SK-N-SH (cell line): ENCODE data around the gene RNF157. TPM values are rescaled to one million over a fixed set of nuclear protein-coding genes. Genes with fewer than 3 reads are reported as not detected.
A peak's percentile ranks its signal among the peaks of the same experiment; 100 is the strongest.

Experiments used
- CTCF ChIA-PET: fragments of 300-600, 350-600 bp; formaldehyde crosslinking; extraction: SDS; loops from one replicate; lab custom pipeline; 2021; lab: Yijun Ruan, JAX
- POLR2A ChIA-PET: fragments of 350-600 bp; sonication (Branson Sonifier 250); formaldehyde crosslinking; extraction: SDS; loops from one replicate; lab custom pipeline; 2020; ENCODE audit warnings: antibody characterized with exemption, inconsistent platforms; lab: Yijun Ruan, JAX
- DNase-seq: peaks from one replicate; pipeline ENCODE4 v3.0.0; 2012
- H2AFZ ChIP-seq: fragments of 200-600 bp; sonication (generic); 2 replicates; pipeline ENCODE4 v1.8.1; 2016; ENCODE audit warnings: antibody characterized with exemption, mild to moderate bottlenecking, low read depth
- H3F3A ChIP-seq: fragments of 200-600 bp; sonication (generic); replicated peaks from 2 replicates; pipeline ENCODE3; 2016; ENCODE audit warnings: antibody characterized with exemption, mild to moderate bottlenecking; ENCODE audit not compliant: insufficient read depth
- H3K27ac ChIP-seq, 2 experiments: fragments of 200-500 bp in 1 of 2; fragments of 200-600 bp in 1 of 2; sonication (Bioruptor generic) in 1 of 2; sonication (generic), shearing (Covaris generic) in 1 of 2; 2 replicates each; pipeline versions ENCODE4 v1.5.1 to v1.6.1; 2014 to 2016; ENCODE audit warnings: low read depth in 2 of 2, inconsistent platforms in 1 of 2, low read length in 1 of 2, mild to moderate bottlenecking in 1 of 2, mixed read lengths in 1 of 2
- H3K27me3 ChIP-seq: fragments of 200-600 bp; sonication (generic), shearing (Covaris generic); 2 replicates; pipeline ENCODE4 v1.6.1; 2016; ENCODE audit warnings: mixed run types; ENCODE audit not compliant: insufficient read depth
- H3K36me3 ChIP-seq, 2 experiments: fragments of 200-500 bp in 1 of 2; fragments of 200-600 bp in 1 of 2; sonication (Bioruptor generic) in 1 of 2; sonication (generic) in 1 of 2; replicated peaks in 1 of 2; 2 replicates each; pipeline versions ENCODE3 to v1.5.1; 2014 to 2016; ENCODE audit warnings: low read length in 1 of 2, mild to moderate bottlenecking in 1 of 2; ENCODE audit not compliant: insufficient read depth in 2 of 2, control insufficient read depth in 1 of 2
- H3K4me1 ChIP-seq, 2 experiments: fragments of 200-500 bp in 1 of 2; fragments of 200-600 bp in 1 of 2; sonication (Bioruptor generic) in 1 of 2; sonication (generic), shearing (Covaris generic) in 1 of 2; 2 replicates each; pipeline versions ENCODE4 v1.5.1 to v1.6.1; 2014 to 2016; ENCODE audit warnings: low read depth in 1 of 2, low read length in 1 of 2, mixed run types in 1 of 2; ENCODE audit not compliant: insufficient read depth in 2 of 2, control insufficient read depth in 1 of 2
- H3K4me2 ChIP-seq: fragments of 200-600 bp; sonication (generic), shearing (Covaris generic); 2 replicates; pipeline ENCODE4 v1.6.1; 2017; ENCODE audit warnings: mixed run types
- H3K4me3 ChIP-seq, 2 experiments: fragments of 200-500 bp in 1 of 2; fragments of 200-600 bp in 1 of 2; sonication (Bioruptor generic) in 1 of 2; sonication (generic), shearing (Covaris generic) in 1 of 2; 2 replicates each; pipeline versions ENCODE4 v1.5.1 to v1.8.1; 2014 to 2016; ENCODE audit warnings: low read depth in 2 of 2, inconsistent platforms in 1 of 2, low read length in 1 of 2, mild to moderate bottlenecking in 1 of 2, mixed read lengths in 1 of 2, moderate library complexity in 1 of 2
- H3K79me2 ChIP-seq: fragments of 200-600 bp; sonication (generic); 2 replicates; pipeline ENCODE4 v1.8.1; 2017; ENCODE audit warnings: mild to moderate bottlenecking; ENCODE audit not compliant: insufficient read depth
- H3K9ac ChIP-seq: fragments of 200-600 bp; sonication (generic); 2 replicates; pipeline ENCODE4 v1.6.1; 2017; ENCODE audit warnings: mixed run types
- H3K9me2 ChIP-seq: fragments of 200-600 bp; sonication (generic); 2 replicates; pipeline ENCODE4 v1.6.1; 2017; ENCODE audit warnings: mixed run types
- H3K9me3 ChIP-seq: fragments of 200-600 bp; sonication (generic); 2 replicates; pipeline ENCODE4 v1.6.1; 2017; ENCODE audit warnings: mixed run types, mild to moderate bottlenecking, moderate library complexity
- H4K20me1 ChIP-seq: fragments of 200-600 bp; sonication (generic); 2 replicates; pipeline ENCODE4 v1.6.1; 2017; ENCODE audit warnings: mild to moderate bottlenecking, mixed run types; ENCODE audit not compliant: insufficient read depth
- CHD2 ChIP-seq: fragments of 150-350 bp; IDR thresholded peaks from 2 replicates; pipeline ENCODE4 v1.6.1; 2018; ENCODE audit warnings: low read length; ENCODE audit not compliant: partially characterized antibody
- ELF1 ChIP-seq: IDR thresholded peaks from 2 replicates; pipeline ENCODE4 v1.4.0; 2012
- EZH2phosphoT487 ChIP-seq: fragments of 200-600 bp; sonication (generic); IDR thresholded peaks from 2 replicates; pipeline ENCODE4 v1.6.1; 2017; ENCODE audit warnings: low read depth, mixed run types, mild to moderate bottlenecking, antibody characterized with exemption, moderate library complexity, borderline replicate concordance
- JUND ChIP-seq: IDR thresholded peaks from 2 replicates; pipeline ENCODE4 v1.4.0; 2012
- MXI1 ChIP-seq: IDR thresholded peaks from 2 replicates; pipeline ENCODE4 v1.6.1; 2012; ENCODE audit warnings: mild to moderate bottlenecking, low read depth, low read length, improper control_type of control experiment
- NFIC ChIP-seq: IDR thresholded peaks from 2 replicates; pipeline ENCODE4 v1.4.0; 2012; ENCODE audit warnings: borderline replicate concordance
- NRF1 ChIP-seq: IDR thresholded peaks from 2 replicates; pipeline ENCODE4 v1.6.1; 2012; ENCODE audit warnings: low read depth, mild to moderate bottlenecking, low read length
- POLR2AphosphoS5 ChIP-seq: IDR thresholded peaks from 2 replicates; pipeline ENCODE4 v1.6.1; 2012; ENCODE audit warnings: low read depth, low read length
- RCOR1 ChIP-seq: fragments of 150-350 bp; IDR thresholded peaks from 2 replicates; pipeline ENCODE4 v1.6.1; 2017; ENCODE audit warnings: antibody characterized with exemption, low read length
- RFX5 ChIP-seq: IDR thresholded peaks from 2 replicates; pipeline ENCODE4 v1.6.1; 2012; ENCODE audit warnings: mild to moderate bottlenecking, improper control_type of control experiment, low read length
- SMC3 ChIP-seq: IDR thresholded peaks from 2 replicates; pipeline ENCODE4 v1.6.1; 2012; ENCODE audit warnings: low read depth, low read length, improper control_type of control experiment
- TAF1 ChIP-seq: IDR thresholded peaks from 2 replicates; pipeline ENCODE4 v1.6.1; 2012; ENCODE audit warnings: low read depth, mild to moderate bottlenecking, low read length, moderate library complexity, borderline replicate concordance
- TCF12 ChIP-seq: IDR thresholded peaks from 2 replicates; pipeline ENCODE4 v1.4.0; 2012
- TEAD4 ChIP-seq: IDR thresholded peaks from 2 replicates; pipeline ENCODE4 v1.4.0; 2012; ENCODE audit warnings: mild to moderate bottlenecking, borderline replicate concordance; ENCODE audit not compliant: insufficient read depth
- WGBS: methylation state at CpG from one replicate; pipeline ENCODE4 v1.1.6; 2017; ENCODE audit warnings: low lambda C conversion rate; 5-methylcytosine and 5-hydroxymethylcytosine counted together
- polyA plus RNA-seq, 3 experiments: library from polyadenylated mRNA; depleted of rRNA; stranded (reverse); fragments of >200 nt; gene quantifications; 2 replicates each; pipeline ENCODE4 v1.2.3, GENCODE V29; 2012
- TF ChIP-seq, protein P1 (sequence below): fragments of 150-350 bp; IDR thresholded peaks from 2 replicates; pipeline ENCODE4 v1.6.1; 2017; ENCODE audit warnings: antibody characterized with exemption, low read length, low read depth, borderline replicate concordance
- TF ChIP-seq, protein P2 (sequence below): IDR thresholded peaks from 2 replicates; pipeline ENCODE4 v1.4.0; 2012; ENCODE audit warnings: low read depth
- TF ChIP-seq, protein P3 (sequence below): IDR thresholded peaks from 2 replicates; pipeline ENCODE4 v1.4.0; 2012; ENCODE audit warnings: low read depth, borderline replicate concordance
- TF ChIP-seq, protein P4 (sequence below): fragments of 150-350 bp; IDR thresholded peaks from 2 replicates; pipeline ENCODE4 v1.6.1; 2016; ENCODE audit warnings: mild to moderate bottlenecking, low read depth, low read length
- TF ChIP-seq, protein P5 (sequence below): IDR thresholded peaks from 2 replicates; pipeline ENCODE4 v1.6.1; 2012; ENCODE audit warnings: mild to moderate bottlenecking, low read depth, low read length, moderate library complexity

The RNF157 gene
- polyA plus RNA-seq, 1 of the 3 experiments (the other 2 are of a cell fraction), result 5.2 TPM

DNA sequence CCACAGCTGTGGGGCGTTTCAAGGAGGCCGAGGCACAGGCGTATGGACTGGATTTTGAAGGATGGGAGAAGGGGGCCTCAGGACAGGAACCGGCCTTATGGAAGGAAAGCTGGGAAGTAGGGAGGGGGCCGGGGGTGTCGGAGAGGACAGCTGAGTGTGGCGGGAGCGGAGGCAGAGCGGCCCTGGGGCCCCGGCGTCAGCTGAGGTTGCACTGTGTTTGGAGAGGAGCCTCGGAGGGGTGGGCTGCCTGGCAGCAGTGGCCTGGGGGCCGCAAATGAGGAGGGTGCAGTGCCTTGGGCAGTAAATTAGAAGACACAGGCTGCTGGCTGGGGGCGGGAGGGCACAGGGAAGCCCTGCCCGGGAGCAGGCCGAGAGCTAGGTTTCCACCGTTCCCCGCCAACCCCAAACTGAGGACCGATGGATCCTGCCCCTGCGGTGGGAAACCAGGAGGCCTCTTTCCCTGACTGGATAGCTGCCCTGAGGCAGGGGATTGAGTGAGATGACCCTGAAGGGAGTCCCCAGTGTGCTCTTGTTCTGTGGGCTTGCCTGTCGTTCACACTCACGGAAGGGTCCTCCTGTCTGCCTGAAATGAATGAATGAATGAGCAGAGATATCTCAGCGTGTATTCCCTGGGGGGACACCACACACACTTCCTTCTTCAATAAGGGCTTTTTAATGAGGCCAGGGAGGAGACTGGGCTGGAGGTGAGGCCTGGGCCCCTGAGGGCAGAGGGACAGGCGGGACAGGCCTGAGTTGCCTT is 117.7 kb downstream of the RNF157 start:
- no peak overlapping the region for H3K4me3 ChIP-seq
- H4K20me1 ChIP-seq, result no peaks in the 10 kb centered on the region
- WGBS, result 93% methylated on average over 24 of the region's 24 CpGs
- peak; percentile 48 for DNase-seq
- H3K9me2 ChIP-seq, result no peaks in the 10 kb centered on the region
- H3K36me3 ChIP-seq, result no peaks in the 10 kb centered on the region
- H3F3A ChIP-seq, result no peaks in the 10 kb centered on the region
- H3K4me2 ChIP-seq, result no peak overlapping the region
- H3K27ac ChIP-seq, result no peak overlapping the region
- no peaks in the 10 kb centered on the region for H3K27me3 ChIP-seq
- no peaks in the 10 kb centered on the region for H3K79me2 ChIP-seq
- CTCF ChIA-PET, result interaction anchor here (0.6 to 18.8 kb wide), 18 partner anchors 11 to 275 kb away, joined by 3 to 332 read pairs (median 8); partner anchors contain the start of genes CDK3, FOXJ1 and MRPL38
- POLR2A ChIA-PET, result interaction anchor here (0.7 kb wide), 1 partner anchor 157 kb away, joined by 3 read pairs; no protein-coding TSS in a partner anchor
- TF ChIP-seq MXI1 (no peak), ELF1 (no peak), NFIC (no peak), EZH2phosphoT487 (no peak)
- TF ChIP-seq, protein P1, sequence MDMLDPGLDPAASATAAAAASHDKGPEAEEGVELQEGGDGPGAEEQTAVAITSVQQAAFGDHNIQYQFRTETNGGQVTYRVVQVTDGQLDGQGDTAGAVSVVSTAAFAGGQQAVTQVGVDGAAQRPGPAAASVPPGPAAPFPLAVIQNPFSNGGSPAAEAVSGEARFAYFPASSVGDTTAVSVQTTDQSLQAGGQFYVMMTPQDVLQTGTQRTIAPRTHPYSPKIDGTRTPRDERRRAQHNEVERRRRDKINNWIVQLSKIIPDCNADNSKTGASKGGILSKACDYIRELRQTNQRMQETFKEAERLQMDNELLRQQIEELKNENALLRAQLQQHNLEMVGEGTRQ, result no peak
- no peaks in the 10 kb centered on the region; a peak in 1 of 4 replicates for H3K4me1 ChIP-seq
- H3K9ac ChIP-seq, result no peak overlapping the region
- H3K9me3 ChIP-seq, result no peaks in the 10 kb centered on the region
- H2AFZ ChIP-seq, result no peak overlapping the region

DNA sequence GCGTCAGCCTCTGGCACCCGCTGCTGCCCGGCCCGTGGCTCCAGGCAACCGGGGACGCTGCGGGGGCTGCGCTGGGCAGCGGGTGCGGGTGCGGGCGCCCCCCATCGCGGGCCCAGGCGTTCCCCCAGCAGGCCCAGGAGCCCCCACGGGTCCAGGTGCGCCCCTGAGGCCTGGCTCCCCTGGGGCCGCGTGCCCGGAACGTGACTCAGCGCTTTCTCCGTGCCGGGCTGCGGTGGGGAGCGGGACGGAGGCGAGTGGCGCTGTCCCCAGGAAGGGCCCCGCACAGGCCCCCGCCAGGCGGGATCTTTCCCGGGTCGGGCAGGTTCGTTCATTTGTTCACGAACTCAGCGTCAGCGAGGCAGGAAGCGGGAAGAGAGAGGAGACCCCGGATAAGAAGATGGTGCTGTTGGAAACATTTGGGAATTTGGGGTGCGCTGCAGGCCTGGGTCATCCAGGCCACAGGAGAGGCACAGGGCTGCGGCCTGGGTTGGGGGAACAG is 118.3 kb downstream of the RNF157 start:
- no peaks in the 10 kb centered on the region for H3K9me2 ChIP-seq
- TF ChIP-seq TEAD4, result no peak
- no peak for TF ChIP-seq JUND
- TF ChIP-seq POLR2AphosphoS5, result no peak
- TF ChIP-seq, protein P2, sequence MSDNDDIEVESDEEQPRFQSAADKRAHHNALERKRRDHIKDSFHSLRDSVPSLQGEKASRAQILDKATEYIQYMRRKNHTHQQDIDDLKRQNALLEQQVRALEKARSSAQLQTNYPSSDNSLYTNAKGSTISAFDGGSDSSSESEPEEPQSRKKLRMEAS, result no peak
- no peak for TF ChIP-seq SMC3
- TF ChIP-seq, protein P3, sequence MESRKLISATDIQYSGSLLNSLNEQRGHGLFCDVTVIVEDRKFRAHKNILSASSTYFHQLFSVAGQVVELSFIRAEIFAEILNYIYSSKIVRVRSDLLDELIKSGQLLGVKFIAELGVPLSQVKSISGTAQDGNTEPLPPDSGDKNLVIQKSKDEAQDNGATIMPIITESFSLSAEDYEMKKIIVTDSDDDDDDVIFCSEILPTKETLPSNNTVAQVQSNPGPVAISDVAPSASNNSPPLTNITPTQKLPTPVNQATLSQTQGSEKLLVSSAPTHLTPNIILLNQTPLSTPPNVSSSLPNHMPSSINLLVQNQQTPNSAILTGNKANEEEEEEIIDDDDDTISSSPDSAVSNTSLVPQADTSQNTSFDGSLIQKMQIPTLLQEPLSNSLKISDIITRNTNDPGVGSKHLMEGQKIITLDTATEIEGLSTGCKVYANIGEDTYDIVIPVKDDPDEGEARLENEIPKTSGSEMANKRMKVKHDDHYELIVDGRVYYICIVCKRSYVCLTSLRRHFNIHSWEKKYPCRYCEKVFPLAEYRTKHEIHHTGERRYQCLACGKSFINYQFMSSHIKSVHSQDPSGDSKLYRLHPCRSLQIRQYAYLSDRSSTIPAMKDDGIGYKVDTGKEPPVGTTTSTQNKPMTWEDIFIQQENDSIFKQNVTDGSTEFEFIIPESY, result no peak
- TF ChIP-seq, protein P4, sequence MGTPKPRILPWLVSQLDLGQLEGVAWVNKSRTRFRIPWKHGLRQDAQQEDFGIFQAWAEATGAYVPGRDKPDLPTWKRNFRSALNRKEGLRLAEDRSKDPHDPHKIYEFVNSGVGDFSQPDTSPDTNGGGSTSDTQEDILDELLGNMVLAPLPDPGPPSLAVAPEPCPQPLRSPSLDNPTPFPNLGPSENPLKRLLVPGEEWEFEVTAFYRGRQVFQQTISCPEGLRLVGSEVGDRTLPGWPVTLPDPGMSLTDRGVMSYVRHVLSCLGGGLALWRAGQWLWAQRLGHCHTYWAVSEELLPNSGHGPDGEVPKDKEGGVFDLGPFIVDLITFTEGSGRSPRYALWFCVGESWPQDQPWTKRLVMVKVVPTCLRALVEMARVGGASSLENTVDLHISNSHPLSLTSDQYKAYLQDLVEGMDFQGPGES, result no peak
- no peak for TF ChIP-seq NRF1
- no peak for TF ChIP-seq TCF12
- no peak for TF ChIP-seq TAF1
- TF ChIP-seq, protein P5, sequence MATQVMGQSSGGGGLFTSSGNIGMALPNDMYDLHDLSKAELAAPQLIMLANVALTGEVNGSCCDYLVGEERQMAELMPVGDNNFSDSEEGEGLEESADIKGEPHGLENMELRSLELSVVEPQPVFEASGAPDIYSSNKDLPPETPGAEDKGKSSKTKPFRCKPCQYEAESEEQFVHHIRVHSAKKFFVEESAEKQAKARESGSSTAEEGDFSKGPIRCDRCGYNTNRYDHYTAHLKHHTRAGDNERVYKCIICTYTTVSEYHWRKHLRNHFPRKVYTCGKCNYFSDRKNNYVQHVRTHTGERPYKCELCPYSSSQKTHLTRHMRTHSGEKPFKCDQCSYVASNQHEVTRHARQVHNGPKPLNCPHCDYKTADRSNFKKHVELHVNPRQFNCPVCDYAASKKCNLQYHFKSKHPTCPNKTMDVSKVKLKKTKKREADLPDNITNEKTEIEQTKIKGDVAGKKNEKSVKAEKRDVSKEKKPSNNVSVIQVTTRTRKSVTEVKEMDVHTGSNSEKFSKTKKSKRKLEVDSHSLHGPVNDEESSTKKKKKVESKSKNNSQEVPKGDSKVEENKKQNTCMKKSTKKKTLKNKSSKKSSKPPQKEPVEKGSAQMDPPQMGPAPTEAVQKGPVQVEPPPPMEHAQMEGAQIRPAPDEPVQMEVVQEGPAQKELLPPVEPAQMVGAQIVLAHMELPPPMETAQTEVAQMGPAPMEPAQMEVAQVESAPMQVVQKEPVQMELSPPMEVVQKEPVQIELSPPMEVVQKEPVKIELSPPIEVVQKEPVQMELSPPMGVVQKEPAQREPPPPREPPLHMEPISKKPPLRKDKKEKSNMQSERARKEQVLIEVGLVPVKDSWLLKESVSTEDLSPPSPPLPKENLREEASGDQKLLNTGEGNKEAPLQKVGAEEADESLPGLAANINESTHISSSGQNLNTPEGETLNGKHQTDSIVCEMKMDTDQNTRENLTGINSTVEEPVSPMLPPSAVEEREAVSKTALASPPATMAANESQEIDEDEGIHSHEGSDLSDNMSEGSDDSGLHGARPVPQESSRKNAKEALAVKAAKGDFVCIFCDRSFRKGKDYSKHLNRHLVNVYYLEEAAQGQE, result no peak
- TF ChIP-seq CHD2, result no peak
- TF ChIP-seq RCOR1, result no peak
- TF ChIP-seq RFX5, result no peak

More for the DNA sequence above, 118.3 kb downstream of the RNF157 start:
- peak overlapping the region; percentile 60; the same call in 1 of the 2 replicates for H2AFZ ChIP-seq
- no peaks in the 10 kb centered on the region for H3K79me2 ChIP-seq
- POLR2A ChIA-PET, result no interaction called here
- H3F3A ChIP-seq, result no peaks in the 10 kb centered on the region
- WGBS, result 90% methylated on average over 39 of the region's 42 CpGs
- no peak overlapping the region for H3K4me3 ChIP-seq
- H3K4me2 ChIP-seq, result no peak overlapping the region
- no peaks in the 10 kb centered on the region; a peak in 1 of 4 replicates for H3K4me1 ChIP-seq
- no peaks in the 10 kb centered on the region for H3K36me3 ChIP-seq
- no peak for DNase-seq
- no peaks in the 10 kb centered on the region for H4K20me1 ChIP-seq
- no peaks in the 10 kb centered on the region for H3K27me3 ChIP-seq
- H3K27ac ChIP-seq, result no peak overlapping the region
- H3K9ac ChIP-seq, result no peak overlapping the region
- CTCF ChIA-PET, result interaction anchor here (0.5 to 18.8 kb wide), 45 partner anchors 10 to 385 kb away, joined by 3 to 332 read pairs (median 5); partner anchors contain the start of genes CDK3, EXOC7, FOXJ1 and PRPSAP1
- H3K9me3 ChIP-seq, result no peaks in the 10 kb centered on the region
